SK-N-SH treated with all-trans-retinoic acid at 6 μM for 48 hours (cell line): ENCODE data around the gene TSC22D4.

Experiments
- ATAC-seq: fragments of 200-7000 bp; cut with Tn5 transposase; 3 replicates; pipeline ENCODE4 v1.9.1; 2020; ENCODE audit warnings: mild to moderate bottlenecking, moderate library complexity
- ARNTL ChIP-seq: fragments of 450-650 bp; formaldehyde crosslinking; IDR thresholded peaks from 2 replicates; pipeline ENCODE4 v1.5.0; 2020; ENCODE audit warnings: low read depth, mild to moderate bottlenecking, moderate library complexity, borderline replicate concordance
- BACH2 ChIP-seq: fragments of 250-450 bp; sonication (Bioruptor Pico); IDR thresholded peaks from 2 replicates; pipeline ENCODE4 v1.9.0; 2021; ENCODE audit warnings: mild to moderate bottlenecking, borderline replicate concordance
- CSDC2 ChIP-seq: fragments of 250-450 bp; sonication (Bioruptor Pico); IDR thresholded peaks from 2 replicates; pipeline ENCODE4 v1.5.0; 2020; ENCODE audit warnings: mild to moderate bottlenecking, moderate library complexity
- ESRRG ChIP-seq: fragments of 250-450 bp; sonication (Bioruptor Pico); IDR thresholded peaks from 2 replicates; pipeline ENCODE4 v1.6.1; 2021; ENCODE audit warnings: mild to moderate bottlenecking
- ISL1 ChIP-seq: fragments of 250-450 bp; sonication (Bioruptor Pico); IDR thresholded peaks from 2 replicates; pipeline ENCODE4 v2.1.2; 2022; ENCODE audit warnings: mild to moderate bottlenecking, moderate library complexity
- OSR1 ChIP-seq: fragments of 250-450 bp; sonication (Bioruptor Pico); IDR thresholded peaks from 2 replicates; pipeline ENCODE4 v1.8.0; 2022; ENCODE audit warnings: moderate library complexity, mild to moderate bottlenecking, inconsistent platforms
- PATZ1 ChIP-seq: fragments of 250-450 bp; sonication (Bioruptor Pico); IDR thresholded peaks from 2 replicates; pipeline ENCODE4 v1.8.0; 2020; ENCODE audit warnings: mild to moderate bottlenecking, moderate library complexity, borderline replicate concordance
- PPARA ChIP-seq: fragments of 250-450 bp; sonication (Bioruptor Pico); IDR thresholded peaks from 2 replicates; pipeline ENCODE4 v1.5.0; 2020; ENCODE audit warnings: mild to moderate bottlenecking, borderline replicate concordance
- RARB ChIP-seq: fragments of 250-450 bp; sonication (Bioruptor Pico); IDR thresholded peaks from 2 replicates; pipeline ENCODE4 v1.8.0; 2021; ENCODE audit warnings: mild to moderate bottlenecking, moderate library complexity
- SNAI2 ChIP-seq: fragments of 250-450 bp; sonication (Bioruptor Pico); IDR thresholded peaks from 2 replicates; pipeline ENCODE4 v1.5.0; 2020; ENCODE audit warnings: mild to moderate bottlenecking, moderate library complexity
- TCF4 ChIP-seq: fragments of 250-450 bp; sonication (Bioruptor Pico); IDR thresholded peaks from 2 replicates; pipeline ENCODE4 v1.8.0; 2021; ENCODE audit warnings: mild to moderate bottlenecking, moderate library complexity, borderline replicate concordance
- TOX ChIP-seq: fragments of 250-450 bp; sonication (Bioruptor Pico); IDR thresholded peaks from 2 replicates; pipeline ENCODE4 v1.8.0; 2021; ENCODE audit warnings: mild to moderate bottlenecking, moderate library complexity, borderline replicate concordance
- ZC3H10 ChIP-seq: fragments of 250-450 bp; sonication (Bioruptor Pico); IDR thresholded peaks from 2 replicates; pipeline ENCODE4 v1.5.1; 2021; ENCODE audit warnings: mild to moderate bottlenecking, moderate library complexity
- ZFP3 ChIP-seq: fragments of 250-450 bp; sonication (Bioruptor Pico); IDR thresholded peaks from 2 replicates; pipeline ENCODE4 v1.5.0; 2020; ENCODE audit warnings: mild to moderate bottlenecking, moderate library complexity
- ZNF565 ChIP-seq: fragments of 450-650 bp; formaldehyde crosslinking; conservative IDR thresholded peaks from 2 replicates; pipeline ENCODE4 v1.5.0; 2020; ENCODE audit warnings: low read depth, mild to moderate bottlenecking, moderate library complexity
- ZNF70 ChIP-seq: fragments of 450-650 bp; formaldehyde crosslinking; IDR thresholded peaks from 2 replicates; pipeline ENCODE4 v1.5.0; 2020; ENCODE audit warnings: mild to moderate bottlenecking, moderate library complexity
- ZNF8 ChIP-seq: fragments of 450-650 bp; formaldehyde crosslinking; IDR thresholded peaks from 2 replicates; pipeline ENCODE4 v1.5.0; 2020; ENCODE audit warnings: mild to moderate bottlenecking, moderate library complexity
- TF ChIP-seq, protein P1 (sequence below): fragments of 250-450 bp; sonication (Bioruptor Pico); IDR thresholded peaks from 2 replicates; pipeline ENCODE4 v1.5.1; 2021; ENCODE audit warnings: mild to moderate bottlenecking, moderate library complexity
- TF ChIP-seq, protein P2 (sequence below): fragments of 250-450 bp; sonication (Bioruptor Pico); IDR thresholded peaks from 2 replicates; pipeline ENCODE4 v1.8.0; 2021; ENCODE audit warnings: low read depth, mild to moderate bottlenecking, moderate library complexity, borderline replicate concordance
- TF ChIP-seq, protein P3 (sequence below): fragments of 250-450 bp; sonication (Bioruptor Pico); IDR thresholded peaks from 2 replicates; pipeline ENCODE4 v1.5.0; 2020; ENCODE audit warnings: mild to moderate bottlenecking, moderate library complexity

TSC22D4 gene

GRCh38 chr7:100481466-100481865, 2.5 kb upstream of the TSC22D4 start:
- no peak for ATAC-seq
- TF ChIP-seq ZC3H10 (CRISPR knock-in tag) (no peak), OSR1 (CRISPR knock-in tag) (no peak), PPARA (CRISPR knock-in tag) (no peak), TOX (no peak), ZFP3 (CRISPR knock-in tag) (no peak), ZNF70 (no peak), ZNF565 (CRISPR knock-in tag) (no peak), BACH2 (CRISPR knock-in tag) (no peak), TCF4 (CRISPR knock-in tag) (no peak), ZNF8 (CRISPR knock-in tag) (no peak)
- TF ChIP-seq, protein P1, sequence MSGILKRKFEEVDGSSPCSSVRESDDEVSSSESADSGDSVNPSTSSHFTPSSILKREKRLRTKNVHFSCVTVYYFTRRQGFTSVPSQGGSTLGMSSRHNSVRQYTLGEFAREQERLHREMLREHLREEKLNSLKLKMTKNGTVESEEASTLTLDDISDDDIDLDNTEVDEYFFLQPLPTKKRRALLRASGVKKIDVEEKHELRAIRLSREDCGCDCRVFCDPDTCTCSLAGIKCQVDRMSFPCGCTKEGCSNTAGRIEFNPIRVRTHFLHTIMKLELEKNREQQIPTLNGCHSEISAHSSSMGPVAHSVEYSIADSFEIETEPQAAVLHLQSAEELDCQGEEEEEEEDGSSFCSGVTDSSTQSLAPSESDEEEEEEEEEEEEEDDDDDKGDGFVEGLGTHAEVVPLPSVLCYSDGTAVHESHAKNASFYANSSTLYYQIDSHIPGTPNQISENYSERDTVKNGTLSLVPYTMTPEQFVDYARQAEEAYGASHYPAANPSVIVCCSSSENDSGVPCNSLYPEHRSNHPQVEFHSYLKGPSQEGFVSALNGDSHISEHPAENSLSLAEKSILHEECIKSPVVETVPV (CRISPR knock-in tag): no peak
- TF ChIP-seq, protein P2, sequence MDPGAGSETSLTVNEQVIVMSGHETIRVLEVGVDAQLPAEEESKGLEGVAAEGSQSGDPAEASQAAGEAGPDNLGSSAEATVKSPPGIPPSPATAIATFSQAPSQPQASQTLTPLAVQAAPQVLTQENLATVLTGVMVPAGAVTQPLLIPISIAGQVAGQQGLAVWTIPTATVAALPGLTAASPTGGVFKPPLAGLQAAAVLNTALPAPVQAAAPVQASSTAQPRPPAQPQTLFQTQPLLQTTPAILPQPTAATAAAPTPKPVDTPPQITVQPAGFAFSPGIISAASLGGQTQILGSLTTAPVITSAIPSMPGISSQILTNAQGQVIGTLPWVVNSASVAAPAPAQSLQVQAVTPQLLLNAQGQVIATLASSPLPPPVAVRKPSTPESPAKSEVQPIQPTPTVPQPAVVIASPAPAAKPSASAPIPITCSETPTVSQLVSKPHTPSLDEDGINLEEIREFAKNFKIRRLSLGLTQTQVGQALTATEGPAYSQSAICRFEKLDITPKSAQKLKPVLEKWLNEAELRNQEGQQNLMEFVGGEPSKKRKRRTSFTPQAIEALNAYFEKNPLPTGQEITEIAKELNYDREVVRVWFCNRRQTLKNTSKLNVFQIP (CRISPR knock-in tag): no peak
- TF ChIP-seq, protein P3, sequence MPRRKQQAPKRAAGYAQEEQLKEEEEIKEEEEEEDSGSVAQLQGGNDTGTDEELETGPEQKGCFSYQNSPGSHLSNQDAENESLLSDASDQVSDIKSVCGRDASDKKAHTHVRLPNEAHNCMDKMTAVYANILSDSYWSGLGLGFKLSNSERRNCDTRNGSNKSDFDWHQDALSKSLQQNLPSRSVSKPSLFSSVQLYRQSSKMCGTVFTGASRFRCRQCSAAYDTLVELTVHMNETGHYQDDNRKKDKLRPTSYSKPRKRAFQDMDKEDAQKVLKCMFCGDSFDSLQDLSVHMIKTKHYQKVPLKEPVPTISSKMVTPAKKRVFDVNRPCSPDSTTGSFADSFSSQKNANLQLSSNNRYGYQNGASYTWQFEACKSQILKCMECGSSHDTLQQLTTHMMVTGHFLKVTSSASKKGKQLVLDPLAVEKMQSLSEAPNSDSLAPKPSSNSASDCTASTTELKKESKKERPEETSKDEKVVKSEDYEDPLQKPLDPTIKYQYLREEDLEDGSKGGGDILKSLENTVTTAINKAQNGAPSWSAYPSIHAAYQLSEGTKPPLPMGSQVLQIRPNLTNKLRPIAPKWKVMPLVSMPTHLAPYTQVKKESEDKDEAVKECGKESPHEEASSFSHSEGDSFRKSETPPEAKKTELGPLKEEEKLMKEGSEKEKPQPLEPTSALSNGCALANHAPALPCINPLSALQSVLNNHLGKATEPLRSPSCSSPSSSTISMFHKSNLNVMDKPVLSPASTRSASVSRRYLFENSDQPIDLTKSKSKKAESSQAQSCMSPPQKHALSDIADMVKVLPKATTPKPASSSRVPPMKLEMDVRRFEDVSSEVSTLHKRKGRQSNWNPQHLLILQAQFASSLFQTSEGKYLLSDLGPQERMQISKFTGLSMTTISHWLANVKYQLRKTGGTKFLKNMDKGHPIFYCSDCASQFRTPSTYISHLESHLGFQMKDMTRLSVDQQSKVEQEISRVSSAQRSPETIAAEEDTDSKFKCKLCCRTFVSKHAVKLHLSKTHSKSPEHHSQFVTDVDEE: no peak

- no peak for TF ChIP-seq ZFP3 (CRISPR knock-in tag)
- TF ChIP-seq CSDC2: no peak
- TF ChIP-seq ESRRG (CRISPR knock-in tag): no peak
- TF ChIP-seq, protein P2 (CRISPR knock-in tag): no peak
- TF ChIP-seq RARB (CRISPR knock-in tag): no peak
- TF ChIP-seq, protein P1 (CRISPR knock-in tag): no peak
- TF ChIP-seq BACH2 (CRISPR knock-in tag): no peak
- TF ChIP-seq OSR1 (CRISPR knock-in tag): no peak
- TF ChIP-seq ZNF565 (CRISPR knock-in tag): no peak
- no peak for TF ChIP-seq ISL1 (CRISPR knock-in tag)
- no peak for TF ChIP-seq ZC3H10 (CRISPR knock-in tag)
- no peak for TF ChIP-seq ARNTL (CRISPR knock-in tag)
- TF ChIP-seq TCF4 (CRISPR knock-in tag): no peak
- TF ChIP-seq TOX: no peak
- TF ChIP-seq PATZ1: no peak
- TF ChIP-seq, protein P3: no peak
- no peak for TF ChIP-seq ZNF8 (CRISPR knock-in tag)
- no peak for TF ChIP-seq PPARA (CRISPR knock-in tag)
- TF ChIP-seq SNAI2 (CRISPR knock-in tag): no peak
- TF ChIP-seq ZNF70: no peak
- ATAC-seq: no peak
These were observed 1.1 kb downstream of the TSC22D4 start for GRCh38 chr7:100477871-100478267.
